Measurements from ENCODE around the gene TMPRSS12.
"Not testable (repeated sequence)": the region's sequence is repeated elsewhere in the genome, so short reads cannot be mapped to it uniquely, and the experiment has no call there.

DNA sequence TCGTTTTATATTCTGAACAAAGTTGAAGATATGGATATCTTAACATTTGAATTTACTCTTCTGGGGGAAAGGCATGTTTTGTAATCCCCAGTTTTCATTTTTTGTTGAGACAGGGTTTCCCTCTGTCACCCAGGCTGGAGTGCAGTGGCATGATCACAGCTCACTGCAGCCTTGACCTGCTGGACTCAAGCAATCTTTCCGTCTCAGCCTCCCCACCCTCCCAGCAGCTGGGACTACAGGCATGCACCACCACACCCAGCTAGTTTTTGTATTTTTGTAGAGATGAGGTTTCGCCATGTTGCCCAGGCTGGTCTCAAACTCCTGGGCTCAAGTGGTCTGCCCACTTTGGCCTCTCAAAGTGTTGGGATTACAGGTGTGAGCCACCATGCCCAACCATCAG, 84.2 kb downstream of the TMPRSS12 start:
- TF ChIP-seq, protein P1, sequence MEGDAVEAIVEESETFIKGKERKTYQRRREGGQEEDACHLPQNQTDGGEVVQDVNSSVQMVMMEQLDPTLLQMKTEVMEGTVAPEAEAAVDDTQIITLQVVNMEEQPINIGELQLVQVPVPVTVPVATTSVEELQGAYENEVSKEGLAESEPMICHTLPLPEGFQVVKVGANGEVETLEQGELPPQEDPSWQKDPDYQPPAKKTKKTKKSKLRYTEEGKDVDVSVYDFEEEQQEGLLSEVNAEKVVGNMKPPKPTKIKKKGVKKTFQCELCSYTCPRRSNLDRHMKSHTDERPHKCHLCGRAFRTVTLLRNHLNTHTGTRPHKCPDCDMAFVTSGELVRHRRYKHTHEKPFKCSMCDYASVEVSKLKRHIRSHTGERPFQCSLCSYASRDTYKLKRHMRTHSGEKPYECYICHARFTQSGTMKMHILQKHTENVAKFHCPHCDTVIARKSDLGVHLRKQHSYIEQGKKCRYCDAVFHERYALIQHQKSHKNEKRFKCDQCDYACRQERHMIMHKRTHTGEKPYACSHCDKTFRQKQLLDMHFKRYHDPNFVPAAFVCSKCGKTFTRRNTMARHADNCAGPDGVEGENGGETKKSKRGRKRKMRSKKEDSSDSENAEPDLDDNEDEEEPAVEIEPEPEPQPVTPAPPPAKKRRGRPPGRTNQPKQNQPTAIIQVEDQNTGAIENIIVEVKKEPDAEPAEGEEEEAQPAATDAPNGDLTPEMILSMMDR (conservative IDR thresholded peaks at IDR 0.05; ENCODE audit: low read length), result not testable (repeated sequence)
- TF ChIP-seq EZH2phosphoT487 (IDR thresholded peaks at IDR 0.05; ENCODE audit: borderline replicate concordance), result not testable (repeated sequence)
